Adrenal gland (tissue), 12 donors: ENCODE results near the gene KCNG4. TPM values are rescaled to one million over a fixed set of nuclear protein-coding genes. Genes with fewer than 3 reads are reported as not detected.

ENCODE experiments used
- DNase-seq, 7 donors: peaks; one replicate each; pipeline ENCODE4 v3.0.0-alpha.2; 2019 to 2020
- H3K27ac ChIP-seq, 5 donors: fragments of 200-600 bp; sonication (generic) in 4 of 5; 1 replicate in 3 of 5; 2 replicates in 2 of 5; pipeline versions ENCODE4 v1.5.1 to v1.8.0; 2016 to 2020; ENCODE audit warnings: mild to moderate bottlenecking in 1 of 5
- H3K27me3 ChIP-seq: fragments of 200-600 bp; 2 replicates; pipeline ENCODE4 v1.8.0; 2021
- H3K36me3 ChIP-seq, 2 donors: fragments of 200-600 bp; replicated peaks in 1 of 2; 1 replicate in 1 of 2; 2 replicates in 1 of 2; pipeline versions ENCODE4 v1.5.1 to v1.8.0; 2018 to 2022
- H3K4me1 ChIP-seq, 2 donors: fragments of 200-600 bp; replicated peaks in 1 of 2; 1 replicate in 1 of 2; 2 replicates in 1 of 2; pipeline versions ENCODE4 v1.5.1 to v1.8.0; 2018 to 2021
- H3K4me3 ChIP-seq, 4 donors: fragments of 200-600 bp; sonication (generic) in 3 of 4; one replicate each; pipeline ENCODE4 v1.5.1; 2016 to 2018
- H3K9me3 ChIP-seq, 3 donors: fragments of 200-600 bp; sonication (generic) in 1 of 3; replicated peaks in 1 of 3; 1 replicate in 2 of 3; 2 replicates in 1 of 3; pipeline versions ENCODE4 v1.5.1 to v1.8.0; 2016 to 2021
- CTCF ChIP-seq, 6 experiments: fragments of 450-650 bp in 4 of 6; fragments of 200-600 bp in 2 of 6; sonication (generic) in 1 of 6; IDR thresholded peaks; 1 replicate in 5 of 6; 2 replicates in 1 of 6; pipeline versions ENCODE4 v1.5.1 to v1.8.0; 2016 to 2021; ENCODE audit warnings: antibody characterized with exemption in 6 of 6, mild to moderate bottlenecking in 2 of 6, moderate library complexity in 1 of 6
- POLR2A ChIP-seq, 2 donors: fragments of 450-650 bp; IDR thresholded peaks; one replicate each; pipeline ENCODE4 v1.6.1; 2017; ENCODE audit warnings: antibody characterized with exemption in 2 of 2, mild to moderate bottlenecking in 2 of 2, moderate library complexity in 1 of 2
- WGBS, 4 donors: extraction: QIAGEN DNeasy Blood & Tissue Kit in 2 of 4; methylation state at CpG; one replicate each; pipeline versions ENCODE4 v1.1.5 to v1.1.7; 2013 to 2017; 5-methylcytosine and 5-hydroxymethylcytosine counted together
- intact Hi-C, 2 donors: fragments of 100-400 bp; cut with DNase I; formaldehyde crosslinking; loops; one replicate each; pipeline versions ENCODE4 v1.14.1 to v1.15.0; 2022 to 2023
- polyA plus RNA-seq, 3 donors: library from polyadenylated mRNA; stranded (reverse); fragments of 200-250 nt in 2 of 3; fragments of 350-450 nt in 1 of 3; fragmentation: Illumina TruSeq in 1 of 3; extraction: RNeasy Lipid Tissue Mini Kit (QIAGEN cat#74804) in 1 of 3; gene quantifications; one replicate each; pipeline ENCODE4 v1.2.3, GENCODE V29; 2013 to 2014
- total RNA-seq, 9 donors: library from RNA; depleted of rRNA in 4 of 9; stranded (reverse); fragments of >200 nt in 4 of 9; fragments of 120-200 nt in 1 of 9; fragmentation: NEBNext Ultra II Directional in 1 of 9; extraction: Animal tissue kit (Norgen Biotek cat#: 25700) in 1 of 9; gene quantifications; one replicate each; pipeline versions ENCODE4 v1.1.0 to v1.2.4, GENCODE V29; 2013 to 2023
- donor health status: healthy with polysubstance abuse.
- donor health status: Bipolar disorder and iron deficiency.
- donor health status: DM: yes; HTN: yes; CAD: no.
- donor health status: DM: no; HTN: no; CAD: no.
- donor health status: DM: no; HTN: no; CAD: no.
- donor health status: DM: yes; HTN: yes; CAD: no.

Gene KCNG4
- total and polyA plus RNA-seq, 12 donors: under 0.01 to 1.3 (median 0.36) TPM; not detected in 4

- 66 to 76% (median 74%) methylated on average over 24 of the region's 24 CpGs for WGBS, 4 donors
- intact Hi-C loops: loop anchor here in 1 of 2 donors (5.0 kb wide), 1 partner anchor 199 kb away; no protein-coding TSS in a partner anchor
- H3K27me3 ChIP-seq: no peaks in the 10 kb centered on the region
- peak in 3 of 7 donors; percentile 21 to 65 (median 38) for DNase-seq
- H3K4me3 ChIP-seq: no peak overlapping the region
- TF ChIP-seq CTCF (IDR thresholded peaks at IDR 0.05) (no peak), POLR2A (IDR thresholded peaks at IDR 0.05) (no peak)
- no peaks in the 10 kb centered on the region for H3K36me3 ChIP-seq
- peak overlapping the region in 3 of 5 donors; percentile 11 to 89 (median 70) for H3K27ac ChIP-seq
- H3K4me1 ChIP-seq: no peaks in the 10 kb centered on the region
- no peaks in the 10 kb centered on the region for H3K9me3 ChIP-seq
These were observed 43.7 kb upstream of the KCNG4 start for GRCh38 chr16:84283314-84284153.

GRCh38 chr16:84282533-84282932 lies 42.7 kb upstream of the KCNG4 start:
- no peaks in the 10 kb centered on the region for H3K36me3 ChIP-seq
- peak overlapping the region in 2 of 5 donors; percentile 70 to 89 for H3K27ac ChIP-seq
- no peaks in the 10 kb centered on the region for H3K9me3 ChIP-seq
- no peak for TF ChIP-seq POLR2A (IDR thresholded peaks at IDR 0.05)
- TF ChIP-seq CTCF (IDR thresholded peaks at IDR 0.05): no peak
- DNase-seq: no peak
- intact Hi-C loops: loop anchor here in 1 of 2 donors (5.0 kb wide), 1 partner anchor 200 kb away; no protein-coding TSS in a partner anchor
- no peak overlapping the region for H3K4me3 ChIP-seq
- H3K4me1 ChIP-seq: no peaks in the 10 kb centered on the region
- WGBS, 4 donors: 56 to 79% (median 66%) methylated on average over 6 of the region's 6 CpGs
- no peaks in the 10 kb centered on the region for H3K27me3 ChIP-seq

- Histone ChIP-seq H3K4me1 (no peaks in the 10 kb centered on the region), H3K27ac (peak overlapping the region in 1 of 5 donors; percentile 89), H3K4me3 (no peak overlapping the region), H3K9me3 (no peaks in the 10 kb centered on the region), H3K36me3 (no peaks in the 10 kb centered on the region), H3K27me3 (no peaks in the 10 kb centered on the region)
- 80 to 94% (median 89%) methylated on average over 3 of the region's 3 CpGs for WGBS, 4 donors
- no peak for TF ChIP-seq POLR2A (IDR thresholded peaks at IDR 0.05)
- no peak for TF ChIP-seq CTCF (IDR thresholded peaks at IDR 0.05)
- intact Hi-C loops: loop anchor here in 1 of 2 donors (5.0 kb wide), 1 partner anchor 201 kb away; no protein-coding TSS in a partner anchor
- no peak for DNase-seq
These were observed 41.3 kb upstream of the KCNG4 start for GRCh38 chr16:84281074-84281473.

- 85 to 92% (median 88%) methylated on average over 12 of the region's 12 CpGs for WGBS, 4 donors
- Histone ChIP-seq H3K36me3 (no peaks in the 10 kb centered on the region), H3K4me1 (no peaks in the 10 kb centered on the region), H3K9me3 (no peaks in the 10 kb centered on the region), H3K4me3 (no peak overlapping the region), H3K27me3 (no peaks in the 10 kb centered on the region), H3K27ac (no peak overlapping the region)
- DNase-seq: no peak
- intact Hi-C loops: loop anchor here (2.0 to 5.0 kb wide), 2 partner anchors 202 to 207 kb away; no protein-coding TSS in a partner anchor
- TF ChIP-seq CTCF (IDR thresholded peaks at IDR 0.05): no peak
- TF ChIP-seq POLR2A (IDR thresholded peaks at IDR 0.05): no peak
These were observed 40.1 kb upstream of the KCNG4 start for GRCh38 chr16:84279881-84280280.
